Transverse colon (tissue), 4 donors: ENCODE measurements around the gene SIK3. TPM values are rescaled to one million over a fixed set of nuclear protein-coding genes. Genes with fewer than 3 reads are reported as not detected.
"Not testable (repeated sequence)": the region's sequence is repeated elsewhere in the genome, so short reads cannot be mapped to it uniquely, and the experiment has no call there.

Experiments used
- DNase-seq: peaks from one replicate; pipeline ENCODE4 v3.0.0-alpha.2; 2019
- H3K27ac ChIP-seq, 4 donors: fragments of 200-600 bp; sonication (generic); 2 replicates each; pipeline ENCODE4 v1.5.1; 2016 to 2018; ENCODE audit warnings: inconsistent platforms in 4 of 4
- H3K27me3 ChIP-seq: fragments of 200-600 bp; sonication (generic); 2 replicates; pipeline ENCODE4 v1.5.1; 2017; ENCODE audit warnings: inconsistent platforms
- H3K36me3 ChIP-seq, 4 donors: fragments of 200-600 bp; sonication (generic); 2 replicates each; pipeline ENCODE4 v1.5.1; 2017 to 2019; ENCODE audit warnings: inconsistent platforms in 4 of 4
- H3K4me1 ChIP-seq, 4 donors: fragments of 200-600 bp; sonication (generic); 2 replicates each; pipeline ENCODE4 v1.5.1; 2017 to 2020; ENCODE audit warnings: inconsistent platforms in 4 of 4
- H3K4me3 ChIP-seq, 4 donors: fragments of 200-600 bp; sonication (generic); 1 replicate in 1 of 4; 2 replicates in 3 of 4; pipeline versions ENCODE4 v1.5.1 to v1.6.1; 2017 to 2019; ENCODE audit warnings: inconsistent platforms in 4 of 4
- H3K9me3 ChIP-seq, 2 donors: fragments of 200-600 bp; sonication (generic); 2 replicates each; pipeline ENCODE4 v1.5.1; 2017 to 2019; ENCODE audit warnings: inconsistent platforms in 2 of 2
- CTCF ChIP-seq, 5 experiments: fragments of 200-600 bp in 3 of 5; fragments of 450-650 bp in 2 of 5; sonication (generic) in 3 of 5; IDR thresholded peaks; 1 replicate in 2 of 5; 2 replicates in 3 of 5; pipeline ENCODE4 v1.5.1; 2016 to 2017; ENCODE audit warnings: antibody characterized with exemption in 5 of 5, inconsistent platforms in 3 of 5, mild to moderate bottlenecking in 2 of 5, moderate library complexity in 1 of 5
- EP300 ChIP-seq: sonication (generic); formaldehyde crosslinking; IDR thresholded peaks from one replicate; pipeline ENCODE4 v1.6.1; 2017; ENCODE audit warnings: antibody characterized with exemption, low read depth
- POLR2A ChIP-seq: fragments of 450-650 bp; IDR thresholded peaks from one replicate; pipeline ENCODE4 v1.6.1; 2016; ENCODE audit warnings: antibody characterized with exemption, mild to moderate bottlenecking, moderate library complexity
- POLR2AphosphoS5 ChIP-seq, 3 donors: sonication (generic); formaldehyde crosslinking; IDR thresholded peaks; one replicate each; pipeline ENCODE4 v1.6.1; 2016; ENCODE audit warnings: antibody characterized with exemption in 3 of 3
- WGBS, 2 donors: methylation state at CpG; one replicate each; pipeline ENCODE4 v1.1.5; 2018; ENCODE audit warnings: low coverage in 1 of 2; 5-methylcytosine and 5-hydroxymethylcytosine counted together
- in situ Hi-C, 4 donors: fragments of 200-750 bp; cut with MboI; loops; one replicate each; pipeline versions ENCODE4 v1.15.0 to v1.15.1; 2017; ENCODE audit warnings: low sequenced_read_pairs in 3 of 4, low pct_ligation_motif_present in 1 of 4, low pct_unique_long_range_greater_than_20kb in 1 of 4
- intact Hi-C: fragments of 100-400 bp; cut with DNase I; formaldehyde crosslinking; loops from one replicate; pipeline ENCODE4 v1.15.1; 2023; ENCODE audit warnings: low total_unique reads
- total RNA-seq, 4 donors: library from RNA; depleted of rRNA; stranded (reverse); fragments of >200 nt; gene quantifications; one replicate each; pipeline ENCODE4 v1.1.0, GENCODE V29; 2016

Gene SIK3
- total RNA-seq, 4 donors from 2014 or later: 35.6 to 68.6 (median 38.9) TPM

GRCh38 chr11:117144477-117145392, 46.5 kb upstream of the SIK3 start:
- intact Hi-C loops: no loop called here
- no peak for TF ChIP-seq POLR2AphosphoS5 (IDR thresholded peaks at IDR 0.05)
- TF ChIP-seq EP300: peak; percentile 58
- peak; percentile 22 for TF ChIP-seq POLR2A
- no peak for TF ChIP-seq CTCF (IDR thresholded peaks at IDR 0.05)
- WGBS, 2 donors: 0 to 3% methylated on average over 5 to 36 of the region's 62 CpGs
- Histone ChIP-seq H3K4me3 (peak overlapping the region; percentile 66 to 96 (median 74)), H3K9me3 (no peaks in the 10 kb centered on the region), H3K36me3 (peaks cover 0 to 11% (median 0%) of the 10 kb centered on the region in 4 donors), H3K27me3 (no peaks in the 10 kb centered on the region), H3K4me1 (peaks cover 20 to 52% (median 27%) of the 10 kb centered on the region in 4 donors), H3K27ac (peak overlapping the region; percentile 93 to 98 (median 96))
- in situ Hi-C loops: no loop called here
- peak; percentile 61 for DNase-seq

GRCh38 chr11:117143871-117144476, 45.7 kb upstream of the SIK3 start, which contains the start of gene PAFAH1B2:
TSS of gene PAFAH1B2 (plus strand) at chr11:117144287. CDS start at chr11:117152448, 8,161 bp downstream.
- intact Hi-C loops: no loop called here
- H3K36me3 ChIP-seq: peaks cover 0 to 11% (median 0%) of the 10 kb centered on the region in 4 donors
- peaks cover 18 to 48% (median 25%) of the 10 kb centered on the region in 4 donors for H3K4me1 ChIP-seq
- in situ Hi-C loops: no loop called here
- peak within 1 kb of the TSS; percentile 66 to 96 (median 74) for H3K4me3 ChIP-seq
- WGBS, 2 donors: 0% methylated on average over 1 to 39 of the region's 48 CpGs
- H3K27ac ChIP-seq: peak within 1 kb of the TSS; percentile 93 to 98 (median 96)
- H3K27me3 ChIP-seq: no peaks in the 10 kb centered on the region
- TF ChIP-seq POLR2AphosphoS5 (IDR thresholded peaks at IDR 0.05) (peak; percentile 95 to 98 (median 95)), EP300 (no peak), CTCF (IDR thresholded peaks at IDR 0.05) (no peak), POLR2A (peak; percentile 89)
- DNase-seq: peak; percentile 97
- no peaks in the 10 kb centered on the region for H3K9me3 ChIP-seq

GRCh38 chr11:117143390-117143789, 45.2 kb upstream of the SIK3 start:
- no peaks in the 10 kb centered on the region for H3K27me3 ChIP-seq
- H3K27ac ChIP-seq: peak overlapping the region; percentile 93 to 98 (median 96)
- peaks cover 0 to 11% (median 0%) of the 10 kb centered on the region in 4 donors for H3K36me3 ChIP-seq
- 2 to 3% methylated on average over 5 of the region's 5 CpGs for WGBS, 2 donors
- intact Hi-C loops (no loop called here), in situ Hi-C loops (no loop called here)
- no peaks in the 10 kb centered on the region for H3K9me3 ChIP-seq
- DNase-seq: peak; percentile 58
- peaks cover 18 to 42% (median 24%) of the 10 kb centered on the region in 4 donors for H3K4me1 ChIP-seq
- TF ChIP-seq CTCF (IDR thresholded peaks at IDR 0.05): no peak
- no peak for TF ChIP-seq POLR2AphosphoS5 (IDR thresholded peaks at IDR 0.05)
- no peak for TF ChIP-seq POLR2A
- no peak for TF ChIP-seq EP300
- H3K4me3 ChIP-seq: peak overlapping the region; percentile 47 to 96 (median 69)

- H3K27me3 ChIP-seq, H3K4me1 ChIP-seq, H3K27ac ChIP-seq, H3K36me3 ChIP-seq, H3K4me3 ChIP-seq, H3K9me3 ChIP-seq, intact Hi-C loops, in situ Hi-C loops, DNase-seq: not testable (repeated sequence)
- WGBS, 2 donors: no CpG with 5 or more reads among the region's 15 CpGs
Measured at GRCh38 chr11:117137223-117138086, 39.2 kb upstream of the SIK3 start.

- DNase-seq, H3K36me3 ChIP-seq, H3K4me3 ChIP-seq, H3K27me3 ChIP-seq, in situ Hi-C loops, H3K27ac ChIP-seq, H3K9me3 ChIP-seq, H3K4me1 ChIP-seq: not testable (repeated sequence)
- intact Hi-C loops: loop anchor here (5.0 kb wide), 1 partner anchor 72 kb away; no protein-coding TSS in a partner anchor
- 80% methylated on average over 1 of the region's 4 CpGs; no CpG with 5 or more reads in 1 of the 2 donors for WGBS, 2 donors
Measured at GRCh38 chr11:117134979-117135378, 36.8 kb upstream of the SIK3 start.
